GM12878 (cell line): ENCODE results near the gene PLAC8. TPM values are rescaled to one million over a fixed set of nuclear protein-coding genes. Genes with fewer than 3 reads are reported as not detected.

ENCODE experiments used
- CHD1 ChIP-seq: IDR thresholded peaks from 2 replicates; pipeline ENCODE4 v1.6.1; 2012; ENCODE audit warnings: low read depth, low read length, improper control_type of control experiment
- E4F1 ChIP-seq: fragments of 450-650 bp; IDR thresholded peaks from 2 replicates; pipeline ENCODE4 v1.6.1; 2018; ENCODE audit warnings: borderline replicate concordance, mild to moderate bottlenecking; ENCODE audit not compliant: partially characterized antibody
- HDGF ChIP-seq: fragments of 450-650 bp; IDR thresholded peaks from 2 replicates; pipeline ENCODE4 v1.6.1; 2016; ENCODE audit warnings: antibody characterized with exemption
- IRF4 ChIP-seq: IDR thresholded peaks from 2 replicates; pipeline ENCODE4 v1.6.1; 2011; ENCODE audit warnings: low read depth, low read length
- JUND ChIP-seq: IDR thresholded peaks from 2 replicates; pipeline ENCODE4 v1.6.1; 2012; ENCODE audit warnings: low read depth, mild to moderate bottlenecking, low read length, improper control_type of control experiment, moderate library complexity
- KLF5 ChIP-seq: fragments of 450-650 bp; IDR thresholded peaks from 2 replicates; pipeline ENCODE4 v1.6.1; 2014; ENCODE audit warnings: mild to moderate bottlenecking; ENCODE audit not compliant: partially characterized antibody
- NFYA ChIP-seq: IDR thresholded peaks from 2 replicates; pipeline ENCODE4 v1.6.1; 2011; ENCODE audit warnings: low read depth, mild to moderate bottlenecking, low read length, improper control_type of control experiment, borderline replicate concordance
- POU2F2 ChIP-seq: IDR thresholded peaks from 3 replicates; pipeline ENCODE4 v1.6.1; 2011; ENCODE audit warnings: low read depth, mild to moderate bottlenecking, low read length, borderline replicate concordance
- SMC3 ChIP-seq: IDR thresholded peaks from 2 replicates; pipeline ENCODE4 v1.6.1; 2011; ENCODE audit warnings: low read length, improper control_type of control experiment, borderline replicate concordance
- SREBF1 ChIP-seq: IDR thresholded peaks from 2 replicates; pipeline ENCODE4 v1.6.1; 2012; ENCODE audit warnings: mild to moderate bottlenecking, low read length
- TBL1XR1 ChIP-seq: IDR thresholded peaks from 2 replicates; pipeline ENCODE4 v1.6.1; 2012; ENCODE audit warnings: low read depth, low read length, improper control_type of control experiment
- ZNF217 ChIP-seq: fragments of 450-650 bp; IDR thresholded peaks from 2 replicates; pipeline ENCODE4 v1.6.1; 2017; ENCODE audit warnings: antibody characterized with exemption, mild to moderate bottlenecking
- polyA plus RNA-seq, 11 experiments: library from polyadenylated mRNA; depleted of rRNA in 4 of 11; unstranded in 6 of 11; stranded (reverse) in 5 of 11; fragments of >200 nt; fragmentation: Nextera tagmentation in 4 of 11; fragmentation: Illumina TruSeq in 1 of 11; extraction: Ambion mirVana in 4 of 11; extraction: Trizol in 1 of 11; gene quantifications; 1 replicate in 1 of 11; 2 replicates in 10 of 11; pipeline versions ENCODE4 v1.2.1 to v1.2.3, GENCODE V29; 2011 to 2016; ENCODE audit warnings: inconsistent platforms in 2 of 11, missing spikeins in 2 of 11, low read depth in 1 of 11
- total RNA-seq, 4 experiments: library from RNA; depleted of rRNA in 3 of 4; stranded (reverse); fragments of >200 nt in 3 of 4; fragmentation: Illumina TruSeq in 1 of 4; extraction: Trizol in 1 of 4; gene quantifications; 2 replicates each; pipeline versions ENCODE4 v1.2.1 to v1.2.3, GENCODE V29; 2013 to 2021
- TF ChIP-seq, protein P1 (sequence below): IDR thresholded peaks from 2 replicates; pipeline ENCODE4 v1.6.1; 2012; ENCODE audit warnings: low read depth, low read length, improper control_type of control experiment
- TF ChIP-seq, protein P2 (sequence below): IDR thresholded peaks from 2 replicates; pipeline ENCODE4 v1.6.1; 2012; ENCODE audit warnings: improper control_type of control experiment, low read depth, low read length; ENCODE audit not compliant: insufficient replicate concordance
- TF ChIP-seq, protein P3 (sequence below): IDR thresholded peaks from 2 replicates; pipeline ENCODE4 v1.6.1; 2012; ENCODE audit warnings: low read depth, low read length, improper control_type of control experiment
- TF ChIP-seq, protein P4 (sequence below): fragments of 450-650 bp; IDR thresholded peaks from 2 replicates; pipeline ENCODE4 v1.6.1; 2017; ENCODE audit warnings: mild to moderate bottlenecking, moderate library complexity

Gene PLAC8
- total and polyA plus RNA-seq, 10 of the 15 experiments (the other 5 are each of a cell fraction or from before 2014, with no cell fraction given): 214 to 841 (median 348) TPM

DNA sequence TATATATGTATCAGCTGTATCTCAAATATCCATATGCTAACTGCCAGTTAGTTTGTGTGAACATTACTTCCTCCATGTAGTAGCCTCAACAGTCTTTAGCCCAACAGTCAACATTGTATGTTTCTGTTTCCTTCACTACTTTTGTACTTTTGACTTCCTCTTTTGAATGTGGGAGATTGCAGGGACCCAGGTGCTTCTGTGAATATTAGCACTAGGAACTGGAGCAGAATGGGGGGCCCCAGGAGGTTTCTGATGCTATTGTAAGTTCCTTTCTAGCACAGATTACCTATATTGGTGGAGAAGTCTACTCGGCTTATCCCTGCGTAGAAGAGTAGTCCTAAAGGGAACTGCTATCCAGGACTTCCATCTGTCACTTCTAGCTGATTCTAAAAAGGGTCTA lies 2.3 kb downstream of the PLAC8 start (continued):
- TF ChIP-seq SREBF1 (no peak), ZNF217 (no peak), HDGF (no peak), NFYA (no peak), TBL1XR1 (peak; percentile 30; the same call in 1 of the 2 replicates), E4F1 (no peak), JUND (no peak), IRF4 (no peak), SMC3 (0 out of 2 replicates have a peak, but pooled peaks have one; percentile 17), CHD1 (peak; percentile 86; the same call in 1 of the 2 replicates), KLF5 (no peak), POU2F2 (peak; percentile 69; the same call in 2 of the 3 replicates)
- TF ChIP-seq, protein P1, sequence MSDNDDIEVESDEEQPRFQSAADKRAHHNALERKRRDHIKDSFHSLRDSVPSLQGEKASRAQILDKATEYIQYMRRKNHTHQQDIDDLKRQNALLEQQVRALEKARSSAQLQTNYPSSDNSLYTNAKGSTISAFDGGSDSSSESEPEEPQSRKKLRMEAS: no peak
- TF ChIP-seq, protein P2, sequence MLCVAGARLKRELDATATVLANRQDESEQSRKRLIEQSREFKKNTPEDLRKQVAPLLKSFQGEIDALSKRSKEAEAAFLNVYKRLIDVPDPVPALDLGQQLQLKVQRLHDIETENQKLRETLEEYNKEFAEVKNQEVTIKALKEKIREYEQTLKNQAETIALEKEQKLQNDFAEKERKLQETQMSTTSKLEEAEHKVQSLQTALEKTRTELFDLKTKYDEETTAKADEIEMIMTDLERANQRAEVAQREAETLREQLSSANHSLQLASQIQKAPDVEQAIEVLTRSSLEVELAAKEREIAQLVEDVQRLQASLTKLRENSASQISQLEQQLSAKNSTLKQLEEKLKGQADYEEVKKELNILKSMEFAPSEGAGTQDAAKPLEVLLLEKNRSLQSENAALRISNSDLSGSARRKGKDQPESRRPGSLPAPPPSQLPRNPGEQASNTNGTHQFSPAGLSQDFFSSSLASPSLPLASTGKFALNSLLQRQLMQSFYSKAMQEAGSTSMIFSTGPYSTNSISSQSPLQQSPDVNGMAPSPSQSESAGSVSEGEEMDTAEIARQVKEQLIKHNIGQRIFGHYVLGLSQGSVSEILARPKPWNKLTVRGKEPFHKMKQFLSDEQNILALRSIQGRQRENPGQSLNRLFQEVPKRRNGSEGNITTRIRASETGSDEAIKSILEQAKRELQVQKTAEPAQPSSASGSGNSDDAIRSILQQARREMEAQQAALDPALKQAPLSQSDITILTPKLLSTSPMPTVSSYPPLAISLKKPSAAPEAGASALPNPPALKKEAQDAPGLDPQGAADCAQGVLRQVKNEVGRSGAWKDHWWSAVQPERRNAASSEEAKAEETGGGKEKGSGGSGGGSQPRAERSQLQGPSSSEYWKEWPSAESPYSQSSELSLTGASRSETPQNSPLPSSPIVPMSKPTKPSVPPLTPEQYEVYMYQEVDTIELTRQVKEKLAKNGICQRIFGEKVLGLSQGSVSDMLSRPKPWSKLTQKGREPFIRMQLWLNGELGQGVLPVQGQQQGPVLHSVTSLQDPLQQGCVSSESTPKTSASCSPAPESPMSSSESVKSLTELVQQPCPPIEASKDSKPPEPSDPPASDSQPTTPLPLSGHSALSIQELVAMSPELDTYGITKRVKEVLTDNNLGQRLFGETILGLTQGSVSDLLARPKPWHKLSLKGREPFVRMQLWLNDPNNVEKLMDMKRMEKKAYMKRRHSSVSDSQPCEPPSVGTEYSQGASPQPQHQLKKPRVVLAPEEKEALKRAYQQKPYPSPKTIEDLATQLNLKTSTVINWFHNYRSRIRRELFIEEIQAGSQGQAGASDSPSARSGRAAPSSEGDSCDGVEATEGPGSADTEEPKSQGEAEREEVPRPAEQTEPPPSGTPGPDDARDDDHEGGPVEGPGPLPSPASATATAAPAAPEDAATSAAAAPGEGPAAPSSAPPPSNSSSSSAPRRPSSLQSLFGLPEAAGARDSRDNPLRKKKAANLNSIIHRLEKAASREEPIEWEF: peak; percentile 37
- TF ChIP-seq, protein P3, sequence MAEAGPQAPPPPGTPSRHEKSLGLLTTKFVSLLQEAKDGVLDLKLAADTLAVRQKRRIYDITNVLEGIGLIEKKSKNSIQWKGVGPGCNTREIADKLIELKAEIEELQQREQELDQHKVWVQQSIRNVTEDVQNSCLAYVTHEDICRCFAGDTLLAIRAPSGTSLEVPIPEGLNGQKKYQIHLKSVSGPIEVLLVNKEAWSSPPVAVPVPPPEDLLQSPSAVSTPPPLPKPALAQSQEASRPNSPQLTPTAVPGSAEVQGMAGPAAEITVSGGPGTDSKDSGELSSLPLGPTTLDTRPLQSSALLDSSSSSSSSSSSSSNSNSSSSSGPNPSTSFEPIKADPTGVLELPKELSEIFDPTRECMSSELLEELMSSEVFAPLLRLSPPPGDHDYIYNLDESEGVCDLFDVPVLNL: no peak
- TF ChIP-seq, protein P4, sequence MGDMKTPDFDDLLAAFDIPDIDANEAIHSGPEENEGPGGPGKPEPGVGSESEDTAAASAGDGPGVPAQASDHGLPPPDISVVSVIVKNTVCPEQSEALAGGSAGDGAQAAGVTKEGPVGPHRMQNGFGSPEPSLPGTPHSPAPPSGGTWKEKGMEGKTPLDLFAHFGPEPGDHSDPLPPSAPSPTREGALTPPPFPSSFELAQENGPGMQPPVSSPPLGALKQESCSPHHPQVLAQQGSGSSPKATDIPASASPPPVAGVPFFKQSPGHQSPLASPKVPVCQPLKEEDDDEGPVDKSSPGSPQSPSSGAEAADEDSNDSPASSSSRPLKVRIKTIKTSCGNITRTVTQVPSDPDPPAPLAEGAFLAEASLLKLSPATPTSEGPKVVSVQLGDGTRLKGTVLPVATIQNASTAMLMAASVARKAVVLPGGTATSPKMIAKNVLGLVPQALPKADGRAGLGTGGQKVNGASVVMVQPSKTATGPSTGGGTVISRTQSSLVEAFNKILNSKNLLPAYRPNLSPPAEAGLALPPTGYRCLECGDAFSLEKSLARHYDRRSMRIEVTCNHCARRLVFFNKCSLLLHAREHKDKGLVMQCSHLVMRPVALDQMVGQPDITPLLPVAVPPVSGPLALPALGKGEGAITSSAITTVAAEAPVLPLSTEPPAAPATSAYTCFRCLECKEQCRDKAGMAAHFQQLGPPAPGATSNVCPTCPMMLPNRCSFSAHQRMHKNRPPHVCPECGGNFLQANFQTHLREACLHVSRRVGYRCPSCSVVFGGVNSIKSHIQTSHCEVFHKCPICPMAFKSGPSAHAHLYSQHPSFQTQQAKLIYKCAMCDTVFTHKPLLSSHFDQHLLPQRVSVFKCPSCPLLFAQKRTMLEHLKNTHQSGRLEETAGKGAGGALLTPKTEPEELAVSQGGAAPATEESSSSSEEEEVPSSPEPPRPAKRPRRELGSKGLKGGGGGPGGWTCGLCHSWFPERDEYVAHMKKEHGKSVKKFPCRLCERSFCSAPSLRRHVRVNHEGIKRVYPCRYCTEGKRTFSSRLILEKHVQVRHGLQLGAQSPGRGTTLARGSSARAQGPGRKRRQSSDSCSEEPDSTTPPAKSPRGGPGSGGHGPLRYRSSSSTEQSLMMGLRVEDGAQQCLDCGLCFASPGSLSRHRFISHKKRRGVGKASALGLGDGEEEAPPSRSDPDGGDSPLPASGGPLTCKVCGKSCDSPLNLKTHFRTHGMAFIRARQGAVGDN: peak; percentile 68
